Right atrium auricular region (tissue), 2 donors: ENCODE data around the gene SDR9C7. TPM values are rescaled to one million over a fixed set of nuclear protein-coding genes. Genes with fewer than 3 reads are reported as not detected.
"Not testable (repeated sequence)": the region's sequence is repeated elsewhere in the genome, so short reads cannot be mapped to it uniquely, and the experiment has no call there.

ENCODE experiments used
- DNase-seq: peaks from one replicate; pipeline ENCODE4 v3.0.0-alpha.2; 2019; ENCODE audit warnings: low spot score
- H3K27ac ChIP-seq, 2 donors: fragments of 200-600 bp; sonication (generic); 1 replicate in 1 of 2; 2 replicates in 1 of 2; pipeline ENCODE4 v1.5.1; 2016 to 2019
- H3K27me3 ChIP-seq, 2 donors: fragments of 200-600 bp; sonication (generic); one replicate each; pipeline versions ENCODE4 v1.5.1 to v1.6.0; 2017 to 2019
- H3K36me3 ChIP-seq: fragments of 200-600 bp; sonication (generic); one replicate; pipeline ENCODE4 v1.5.1; 2016
- H3K4me1 ChIP-seq, 2 donors: fragments of 200-600 bp; sonication (generic); one replicate each; pipeline versions ENCODE4 v1.5.1 to v1.6.0; 2017 to 2019
- H3K4me3 ChIP-seq, 2 donors: fragments of 200-600 bp; sonication (generic); 1 replicate in 1 of 2; 2 replicates in 1 of 2; pipeline ENCODE4 v1.5.1; 2017 to 2019; ENCODE audit warnings: mild to moderate bottlenecking in 1 of 2, moderate library complexity in 1 of 2
- H3K9me3 ChIP-seq, 2 donors: fragments of 200-600 bp; sonication (generic); one replicate each; pipeline ENCODE4 v1.5.1; 2019
- CTCF ChIP-seq, 2 donors: fragments of 200-600 bp; sonication (generic); IDR thresholded peaks; one replicate each; pipeline ENCODE4 v1.5.1; 2019; ENCODE audit warnings: antibody characterized with exemption in 2 of 2
- total RNA-seq, 2 donors: library from RNA; depleted of rRNA; stranded (reverse); fragments of >200 nt; gene quantifications; one replicate each; pipeline ENCODE4 v1.1.0, GENCODE V29; 2016

SDR9C7 gene
- total RNA-seq, 2 donors from 2014 or later: 0.28 TPM; not detected in 1

- no peak overlapping the region for H3K27ac ChIP-seq
- TF ChIP-seq CTCF (IDR thresholded peaks at IDR 0.05): no peak
- DNase-seq: no peak
Observed at GRCh38 chr12:56941299-56942017, 7.2 kb upstream of the SDR9C7 start.

GRCh38 chr12:56940942-56941298, 6.7 kb upstream of the SDR9C7 start:
- not testable (repeated sequence) for H3K36me3 ChIP-seq, H3K27ac ChIP-seq, DNase-seq, H3K9me3 ChIP-seq, H3K4me3 ChIP-seq, H3K27me3 ChIP-seq
- peaks cover 0 to 10% of the 10 kb centered on the region in 2 donors for H3K4me1 ChIP-seq

More at GRCh38 chr12:56941299-56942017, 7.2 kb upstream of the SDR9C7 start:
- Histone ChIP-seq H3K9me3 (no peaks in the 10 kb centered on the region), H3K36me3 (no peaks in the 10 kb centered on the region), H3K4me1 (peaks cover 0 to 10% of the 10 kb centered on the region in 2 donors), H3K27me3 (no peaks in the 10 kb centered on the region), H3K4me3 (no peak overlapping the region)

- Histone ChIP-seq H3K9me3 (no peaks in the 10 kb centered on the region), H3K4me3 (no peak overlapping the region), H3K27ac (no peak overlapping the region), H3K4me1 (no peaks in the 10 kb centered on the region), H3K36me3 (no peaks in the 10 kb centered on the region), H3K27me3 (no peaks in the 10 kb centered on the region)
- TF ChIP-seq CTCF (IDR thresholded peaks at IDR 0.05): no peak
- no peak for DNase-seq
Observed at GRCh38 chr12:56935752-56936151, 1.5 kb upstream of the SDR9C7 start.

GRCh38 chr12:56935157-56935556, 949 bp upstream of the SDR9C7 start:
- no peak overlapping the region for H3K27ac ChIP-seq
- no peaks in the 10 kb centered on the region for H3K27me3 ChIP-seq
- no peak for DNase-seq
- no peaks in the 10 kb centered on the region for H3K36me3 ChIP-seq
- no peaks in the 10 kb centered on the region for H3K4me1 ChIP-seq
- no peak overlapping the region for H3K4me3 ChIP-seq
- TF ChIP-seq CTCF (IDR thresholded peaks at IDR 0.05): no peak
- no peaks in the 10 kb centered on the region for H3K9me3 ChIP-seq

- no peak overlapping the region for H3K27ac ChIP-seq
- no peaks in the 10 kb centered on the region for H3K36me3 ChIP-seq
- H3K9me3 ChIP-seq: no peaks in the 10 kb centered on the region
- DNase-seq: no peak
- no peaks in the 10 kb centered on the region for H3K4me1 ChIP-seq
- no peak for TF ChIP-seq CTCF (IDR thresholded peaks at IDR 0.05)
- no peak overlapping the region for H3K4me3 ChIP-seq
- H3K27me3 ChIP-seq: no peaks in the 10 kb centered on the region
Observed at GRCh38 chr12:56932867-56933266, 1.3 kb downstream of the SDR9C7 start.

- H3K27me3 ChIP-seq: no peaks in the 10 kb centered on the region
- H3K4me3 ChIP-seq: no peak overlapping the region
- H3K36me3 ChIP-seq: no peaks in the 10 kb centered on the region
- no peak for TF ChIP-seq CTCF (IDR thresholded peaks at IDR 0.05)
- DNase-seq: no peak
- H3K27ac ChIP-seq: no peak overlapping the region
- no peaks in the 10 kb centered on the region for H3K4me1 ChIP-seq
- H3K9me3 ChIP-seq: no peaks in the 10 kb centered on the region
Observed at GRCh38 chr12:56932146-56932545, 2.1 kb downstream of the SDR9C7 start.
